ENCODE measurements around the gene PAM. TPM values are rescaled to one million over a fixed set of nuclear protein-coding genes. Genes with fewer than 3 reads are reported as not detected.

PAM gene
- total RNA-seq, 1 experiment from 2014 or later = 131 TPM

DNA sequence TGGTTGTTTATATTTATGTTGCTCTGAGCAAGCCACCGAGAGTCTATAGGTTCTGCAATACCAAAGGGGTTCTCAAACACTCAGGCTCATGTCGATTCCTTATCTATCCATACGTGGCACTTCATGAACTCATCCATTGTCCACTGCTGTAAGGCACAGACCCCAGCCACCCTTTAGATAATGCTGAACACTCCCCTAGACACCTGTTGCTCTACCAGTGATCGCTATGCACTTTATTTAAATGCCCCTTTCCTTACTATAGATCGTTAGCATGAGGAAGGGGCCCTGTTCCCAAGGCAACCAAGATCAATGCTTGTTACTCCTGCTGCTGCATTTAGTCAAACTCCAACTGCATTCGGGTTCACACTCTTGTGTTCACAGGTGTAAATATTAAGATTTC, 171.9 kb downstream of the PAM start:
- in situ Hi-C loops (cut with HindIII; ENCODE audit: low pct_unique_long_range_greater_than_20kb, low sequenced_read_pairs) (no loop called here), intact Hi-C loops (cut with micrococcal nuclease; ENCODE audit: unreplicated experiment) (no loop called here)
- CTCF ChIA-PET = no interaction called here
- Histone ChIP-seq H3K27me3 (ENCODE audit: control insufficient read depth, insufficient read depth, low read length) (no peaks in the 10 kb centered on the region), H3K9me3 (ENCODE audit: control insufficient read depth, insufficient read depth, low read depth, low read length) (no peaks in the 10 kb centered on the region), H3K4me1 (ENCODE audit: control insufficient read depth, insufficient read depth, low read length) (no peaks in the 10 kb centered on the region), H3K27ac (ENCODE audit: low read length) (no peak overlapping the region), H3K4me3 (ENCODE audit: low read depth in 2 of 2, low read length in 2 of 2) (no peak overlapping the region), H3K36me3 (ENCODE audit: control insufficient read depth, insufficient read depth, low read length) (no peaks in the 10 kb centered on the region; the same call in 1 of the 2 replicates)
- POLR2A ChIA-PET = no interaction called here
- no TSS peak for BruUV-seq (replicated peaks)
- DNase-seq (ENCODE audit: low read depth, low spot score) = no peak
- no peak for TF ChIP-seq SIN3A (IDR thresholded peaks at IDR 0.05; ENCODE audit: borderline replicate concordance, insufficient read depth, low read depth, low read length)
- no peak for TF ChIP-seq CTCF (IDR thresholded peaks at IDR 0.05)
- TF ChIP-seq TCF7L2 (IDR thresholded peaks at IDR 0.05; ENCODE audit: low read depth, low read length) = no peak
- no peak for TF ChIP-seq REST (IDR thresholded peaks at IDR 0.05; ENCODE audit: insufficient read depth in 1 of 2, low read depth in 2 of 2, low read length in 1 of 2)
- TF ChIP-seq POLR2AphosphoS5 (IDR thresholded peaks at IDR 0.05; ENCODE audit: low read depth, low read length) = no peak
- no peak for ATAC-seq

- H3K4me3 ChIP-seq (ENCODE audit: low read depth in 2 of 2, low read length in 2 of 2) = no peak overlapping the region
- CTCF ChIA-PET = no interaction called here
- POLR2A ChIA-PET = interaction anchor here (0.6 kb wide), 1 partner anchor 41 kb away, joined by 4 read pairs; no protein-coding TSS in a partner anchor
- no peaks in the 10 kb centered on the region for H3K9me3 ChIP-seq (ENCODE audit: control insufficient read depth, insufficient read depth, low read depth, low read length)
- H3K36me3 ChIP-seq (ENCODE audit: control insufficient read depth, insufficient read depth, low read length) = no peaks in the 10 kb centered on the region; the same call in 1 of the 2 replicates
- intact Hi-C loops (cut with micrococcal nuclease; ENCODE audit: unreplicated experiment) = no loop called here
- TF ChIP-seq POLR2AphosphoS5 (IDR thresholded peaks at IDR 0.05; ENCODE audit: low read depth, low read length) (no peak), REST (IDR thresholded peaks at IDR 0.05; ENCODE audit: insufficient read depth in 1 of 2, low read depth in 2 of 2, low read length in 1 of 2) (no peak), SIN3A (IDR thresholded peaks at IDR 0.05; ENCODE audit: borderline replicate concordance, insufficient read depth, low read depth, low read length) (no peak), TCF7L2 (IDR thresholded peaks at IDR 0.05; ENCODE audit: low read depth, low read length) (no peak), CTCF (IDR thresholded peaks at IDR 0.05) (no peak)
- DNase-seq (ENCODE audit: low read depth, low spot score) (no peak), ATAC-seq (no peak)
- BruUV-seq (replicated peaks) = no TSS peak
- H3K27ac ChIP-seq (ENCODE audit: low read length) = no peak overlapping the region
- H3K27me3 ChIP-seq (ENCODE audit: control insufficient read depth, insufficient read depth, low read length) = no peaks in the 10 kb centered on the region
- H3K4me1 ChIP-seq (ENCODE audit: control insufficient read depth, insufficient read depth, low read length) = no peaks in the 10 kb centered on the region
- in situ Hi-C loops (cut with HindIII; ENCODE audit: low pct_unique_long_range_greater_than_20kb, low sequenced_read_pairs) = no loop called here
Measured at GRCh38 chr5:102930244-102930643, 175.1 kb downstream of the PAM start.

All from Panc1 (cell line).